ENCODE data around the gene FUOM. TPM values are rescaled to one million over a fixed set of nuclear protein-coding genes. Genes with fewer than 3 reads are reported as not detected.

The FUOM gene
- total and polyA plus RNA-seq, 10 of the 15 experiments (the other 5 are each of a cell fraction or from before 2014, with no cell fraction given) = 1.8 to 41.7 (median 25.6) TPM

DNA sequence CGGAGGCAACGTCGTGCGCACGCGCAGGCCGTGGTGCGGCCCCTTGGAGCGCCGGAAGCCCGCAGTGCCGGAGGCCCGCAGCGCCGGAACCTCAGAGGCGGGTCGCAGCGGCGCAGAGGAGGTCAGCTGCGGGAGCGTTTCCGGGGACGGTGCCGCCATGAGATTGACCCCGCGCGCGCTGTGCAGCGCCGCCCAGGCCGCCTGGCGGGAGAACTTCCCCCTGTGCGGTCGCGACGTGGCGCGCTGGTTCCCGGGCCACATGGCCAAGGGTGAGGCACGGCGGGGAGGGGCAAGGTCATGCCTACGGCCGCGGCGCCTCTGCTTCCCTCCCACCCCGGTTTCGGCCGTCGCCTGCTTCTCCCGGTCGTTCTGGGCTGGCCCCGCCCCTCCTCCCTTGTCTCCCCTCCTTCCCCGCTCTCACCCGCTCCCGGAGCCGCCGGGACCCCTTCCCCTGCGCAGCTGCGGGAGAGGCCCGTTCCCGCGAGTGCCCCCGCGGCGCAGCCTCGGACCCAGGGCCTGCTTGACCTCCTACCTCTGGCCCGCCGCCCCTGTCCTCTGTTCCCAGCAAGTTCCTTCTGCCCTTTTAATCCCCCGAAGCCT lies 36.3 kb upstream of the FUOM start, which contains the start of gene MTG1 (continued):
- TF ChIP-seq, protein P1, sequence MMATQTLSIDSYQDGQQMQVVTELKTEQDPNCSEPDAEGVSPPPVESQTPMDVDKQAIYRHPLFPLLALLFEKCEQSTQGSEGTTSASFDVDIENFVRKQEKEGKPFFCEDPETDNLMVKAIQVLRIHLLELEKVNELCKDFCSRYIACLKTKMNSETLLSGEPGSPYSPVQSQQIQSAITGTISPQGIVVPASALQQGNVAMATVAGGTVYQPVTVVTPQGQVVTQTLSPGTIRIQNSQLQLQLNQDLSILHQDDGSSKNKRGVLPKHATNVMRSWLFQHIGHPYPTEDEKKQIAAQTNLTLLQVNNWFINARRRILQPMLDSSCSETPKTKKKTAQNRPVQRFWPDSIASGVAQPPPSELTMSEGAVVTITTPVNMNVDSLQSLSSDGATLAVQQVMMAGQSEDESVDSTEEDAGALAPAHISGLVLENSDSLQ (IDR thresholded peaks at IDR 0.05) = peak; percentile 45; the same call in 1 of the 2 replicates
- TF ChIP-seq, protein P2, sequence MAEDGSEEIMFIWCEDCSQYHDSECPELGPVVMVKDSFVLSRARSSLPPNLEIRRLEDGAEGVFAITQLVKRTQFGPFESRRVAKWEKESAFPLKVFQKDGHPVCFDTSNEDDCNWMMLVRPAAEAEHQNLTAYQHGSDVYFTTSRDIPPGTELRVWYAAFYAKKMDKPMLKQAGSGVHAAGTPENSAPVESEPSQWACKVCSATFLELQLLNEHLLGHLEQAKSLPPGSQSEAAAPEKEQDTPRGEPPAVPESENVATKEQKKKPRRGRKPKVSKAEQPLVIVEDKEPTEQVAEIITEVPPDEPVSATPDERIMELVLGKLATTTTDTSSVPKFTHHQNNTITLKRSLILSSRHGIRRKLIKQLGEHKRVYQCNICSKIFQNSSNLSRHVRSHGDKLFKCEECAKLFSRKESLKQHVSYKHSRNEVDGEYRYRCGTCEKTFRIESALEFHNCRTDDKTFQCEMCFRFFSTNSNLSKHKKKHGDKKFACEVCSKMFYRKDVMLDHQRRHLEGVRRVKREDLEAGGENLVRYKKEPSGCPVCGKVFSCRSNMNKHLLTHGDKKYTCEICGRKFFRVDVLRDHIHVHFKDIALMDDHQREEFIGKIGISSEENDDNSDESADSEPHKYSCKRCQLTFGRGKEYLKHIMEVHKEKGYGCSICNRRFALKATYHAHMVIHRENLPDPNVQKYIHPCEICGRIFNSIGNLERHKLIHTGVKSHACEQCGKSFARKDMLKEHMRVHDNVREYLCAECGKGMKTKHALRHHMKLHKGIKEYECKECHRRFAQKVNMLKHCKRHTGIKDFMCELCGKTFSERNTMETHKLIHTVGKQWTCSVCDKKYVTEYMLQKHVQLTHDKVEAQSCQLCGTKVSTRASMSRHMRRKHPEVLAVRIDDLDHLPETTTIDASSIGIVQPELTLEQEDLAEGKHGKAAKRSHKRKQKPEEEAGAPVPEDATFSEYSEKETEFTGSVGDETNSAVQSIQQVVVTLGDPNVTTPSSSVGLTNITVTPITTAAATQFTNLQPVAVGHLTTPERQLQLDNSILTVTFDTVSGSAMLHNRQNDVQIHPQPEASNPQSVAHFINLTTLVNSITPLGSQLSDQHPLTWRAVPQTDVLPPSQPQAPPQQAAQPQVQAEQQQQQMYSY (CRISPR knock-in tag; IDR thresholded peaks at IDR 0.05) = no peak
- TF ChIP-seq JUND (IDR thresholded peaks at IDR 0.05; ENCODE audit: low read depth, low read length) = 0 out of 2 replicates have a peak, but pooled peaks have one; percentile 36
- no peak for TF ChIP-seq SMC3 (IDR thresholded peaks at IDR 0.05; ENCODE audit: borderline replicate concordance, low read length)
- no peak; the same call in 1 of the 2 replicates for TF ChIP-seq USF2 (IDR thresholded peaks at IDR 0.05; ENCODE audit: borderline replicate concordance, low read depth, low read length)
- 0 out of 3 replicates have a peak, but pooled peaks have one; percentile 62 for TF ChIP-seq POU2F2 (IDR thresholded peaks at IDR 0.05; ENCODE audit: borderline replicate concordance, low read depth, low read length)
- peak; percentile 63; the same call in 1 of the 2 replicates for TF ChIP-seq SIN3A (IDR thresholded peaks at IDR 0.05; ENCODE audit: low read depth, low read length)
- peak; percentile 79 for TF ChIP-seq HDGF (IDR thresholded peaks at IDR 0.05)
- TF ChIP-seq, protein P3, sequence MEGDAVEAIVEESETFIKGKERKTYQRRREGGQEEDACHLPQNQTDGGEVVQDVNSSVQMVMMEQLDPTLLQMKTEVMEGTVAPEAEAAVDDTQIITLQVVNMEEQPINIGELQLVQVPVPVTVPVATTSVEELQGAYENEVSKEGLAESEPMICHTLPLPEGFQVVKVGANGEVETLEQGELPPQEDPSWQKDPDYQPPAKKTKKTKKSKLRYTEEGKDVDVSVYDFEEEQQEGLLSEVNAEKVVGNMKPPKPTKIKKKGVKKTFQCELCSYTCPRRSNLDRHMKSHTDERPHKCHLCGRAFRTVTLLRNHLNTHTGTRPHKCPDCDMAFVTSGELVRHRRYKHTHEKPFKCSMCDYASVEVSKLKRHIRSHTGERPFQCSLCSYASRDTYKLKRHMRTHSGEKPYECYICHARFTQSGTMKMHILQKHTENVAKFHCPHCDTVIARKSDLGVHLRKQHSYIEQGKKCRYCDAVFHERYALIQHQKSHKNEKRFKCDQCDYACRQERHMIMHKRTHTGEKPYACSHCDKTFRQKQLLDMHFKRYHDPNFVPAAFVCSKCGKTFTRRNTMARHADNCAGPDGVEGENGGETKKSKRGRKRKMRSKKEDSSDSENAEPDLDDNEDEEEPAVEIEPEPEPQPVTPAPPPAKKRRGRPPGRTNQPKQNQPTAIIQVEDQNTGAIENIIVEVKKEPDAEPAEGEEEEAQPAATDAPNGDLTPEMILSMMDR (IDR thresholded peaks at IDR 0.05 in 2 of 3, conservative IDR thresholded peaks at IDR 0.05 in 1 of 3; ENCODE audit: control insufficient read depth in 2 of 3, extremely low read depth in 1 of 3, insufficient read depth in 1 of 3, low read depth in 3 of 3, low read length in 3 of 3) = peak in 1 of 3 experiments; percentile 16; a peak in 1 of 6 replicates
- peak; percentile 68 for TF ChIP-seq NBN (IDR thresholded peaks at IDR 0.05)
- TF ChIP-seq TBL1XR1 (IDR thresholded peaks at IDR 0.05; ENCODE audit: low read depth, low read length) = peak; percentile 36; the same call in 1 of the 2 replicates
- TF ChIP-seq PAX5 (IDR thresholded peaks at IDR 0.05; ENCODE audit: borderline replicate concordance, low read depth, low read length) = no peak; the same call in 1 of the 2 replicates
- TF ChIP-seq SUPT20H (IDR thresholded peaks at IDR 0.05; ENCODE audit: borderline replicate concordance, control insufficient read depth, low read depth, low read length) = no peak
- peak; percentile 69; the same call in 1 of the 2 replicates for TF ChIP-seq TAF1 (IDR thresholded peaks at IDR 0.05; ENCODE audit: borderline replicate concordance, low read depth, low read length)
- TF ChIP-seq DPF2 (IDR thresholded peaks at IDR 0.05) = peak; percentile 81; the same call in 1 of the 2 replicates
- TF ChIP-seq BCL11A (IDR thresholded peaks at IDR 0.05; ENCODE audit: low read depth, low read length) = 0 out of 2 replicates have a peak, but pooled peaks have one; percentile 44
- 0 out of 2 replicates have a peak, but pooled peaks have one; percentile 13 for TF ChIP-seq ZSCAN29 (IDR thresholded peaks at IDR 0.05)
- TF ChIP-seq, protein P4, sequence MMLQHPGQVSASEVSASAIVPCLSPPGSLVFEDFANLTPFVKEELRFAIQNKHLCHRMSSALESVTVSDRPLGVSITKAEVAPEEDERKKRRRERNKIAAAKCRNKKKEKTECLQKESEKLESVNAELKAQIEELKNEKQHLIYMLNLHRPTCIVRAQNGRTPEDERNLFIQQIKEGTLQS (IDR thresholded peaks at IDR 0.05; ENCODE audit: borderline replicate concordance, extremely low read depth, low read depth, low read length) = peak; percentile 41; the same call in 1 of the 2 replicates
